Suprapubic skin (tissue), 4 donors: ENCODE data around the gene ECE2.

Experiments used
- CTCF ChIP-seq, 2 donors: fragments of 200-600 bp in 1 of 2; fragments of 450-650 bp in 1 of 2; sonication (generic) in 1 of 2; IDR thresholded peaks; one replicate each; pipeline ENCODE4 v1.5.1; 2016 to 2019; ENCODE audit warnings: antibody characterized with exemption in 2 of 2, mild to moderate bottlenecking in 1 of 2, moderate library complexity in 1 of 2
- POLR2A ChIP-seq, 2 donors: fragments of 450-650 bp; IDR thresholded peaks; one replicate each; pipeline ENCODE4 v1.6.1; 2017; ENCODE audit warnings: antibody characterized with exemption in 2 of 2, mild to moderate bottlenecking in 2 of 2, moderate library complexity in 2 of 2
- POLR2AphosphoS5 ChIP-seq, 3 donors: sonication (generic); formaldehyde crosslinking; IDR thresholded peaks; one replicate each; pipeline ENCODE4 v1.6.1; 2017; ENCODE audit warnings: antibody characterized with exemption in 3 of 3

- TF ChIP-seq CTCF (IDR thresholded peaks at IDR 0.05) = no peak
- TF ChIP-seq POLR2A (IDR thresholded peaks at IDR 0.05) = no peak
- TF ChIP-seq POLR2AphosphoS5 (IDR thresholded peaks at IDR 0.05) = no peak
These were observed 13.7 kb upstream of the ECE2 start for GRCh38 chr3:184261854-184262763.
